Loucy (cell line): ENCODE data around the gene DNPEP.

Experiments used
- H2AFZ ChIP-seq: fragments of 200-600 bp; sonication (generic); 2 replicates; pipeline ENCODE4 v1.6.0; 2016; ENCODE audit warnings: antibody characterized with exemption, mild to moderate bottlenecking, low read length, moderate library complexity
- H3F3A ChIP-seq: fragments of 200-600 bp; 2 replicates; pipeline ENCODE4 v1.6.0; 2016; ENCODE audit warnings: antibody characterized with exemption, low read depth, mild to moderate bottlenecking
- H3K27me3 ChIP-seq: fragments of 200-600 bp; sonication (generic); 2 replicates; pipeline ENCODE4 v1.6.1; 2014; ENCODE audit warnings: low read length, mild to moderate bottlenecking; ENCODE audit not compliant: insufficient read depth, poor library complexity, severe bottlenecking
- H3K36me3 ChIP-seq: fragments of 200-600 bp; sonication (generic); 2 replicates; pipeline ENCODE4 v1.6.1; 2016; ENCODE audit warnings: low read length; ENCODE audit not compliant: insufficient read depth
- H3K4me1 ChIP-seq: fragments of 200-600 bp; sonication (generic); 2 replicates; pipeline ENCODE4 v1.5.1; 2014; ENCODE audit warnings: low read length, mild to moderate bottlenecking; ENCODE audit not compliant: insufficient read depth, poor library complexity, severe bottlenecking
- H3K4me2 ChIP-seq: fragments of 200-600 bp; sonication (generic); 2 replicates; pipeline ENCODE4 v1.6.0; 2014; ENCODE audit warnings: antibody characterized with exemption, low read length, low read depth, mild to moderate bottlenecking; ENCODE audit not compliant: poor library complexity, severe bottlenecking
- H3K4me3 ChIP-seq: fragments of 200-600 bp; sonication (generic); 2 replicates; pipeline ENCODE4 v1.5.1; 2014; ENCODE audit warnings: low read length, mild to moderate bottlenecking, mixed read lengths; ENCODE audit not compliant: poor library complexity, severe bottlenecking
- H3K79me2 ChIP-seq: fragments of 200-600 bp; sonication (generic); 2 replicates; pipeline ENCODE4 v1.6.1; 2014; ENCODE audit warnings: low read length; ENCODE audit not compliant: insufficient read depth
- H3K9ac ChIP-seq: fragments of 200-600 bp; sonication (generic); 2 replicates; pipeline ENCODE4 v1.6.0; 2014; ENCODE audit warnings: mild to moderate bottlenecking, low read depth, low read length, moderate library complexity; ENCODE audit not compliant: poor library complexity, severe bottlenecking
- H3K9me2 ChIP-seq: fragments of 200-600 bp; sonication (generic); replicated peaks from 2 replicates; pipeline ENCODE4 v1.6.1; 2016; ENCODE audit warnings: low read depth, low read length, mixed read lengths
- H3K9me3 ChIP-seq: fragments of 200-600 bp; sonication (generic); 2 replicates; pipeline ENCODE4 v1.6.1; 2014; ENCODE audit warnings: mild to moderate bottlenecking, antibody characterized with exemption, low read length, low read depth; ENCODE audit not compliant: insufficient read depth
- H4K20me1 ChIP-seq: fragments of 200-600 bp; sonication (generic); 2 replicates; pipeline ENCODE4 v1.6.0; 2014; ENCODE audit warnings: antibody characterized with exemption, low read length, mild to moderate bottlenecking; ENCODE audit not compliant: insufficient read depth, poor library complexity, severe bottlenecking
- CTCF ChIP-seq: fragments of 200-600 bp; sonication (generic); conservative IDR thresholded peaks from 2 replicates; pipeline ENCODE4 v1.5.1; 2014; ENCODE audit warnings: mild to moderate bottlenecking, antibody characterized with exemption, low read length
- EZH2phosphoT487 ChIP-seq: fragments of 200-600 bp; IDR thresholded peaks from 2 replicates; pipeline ENCODE4 v1.6.1; 2018; ENCODE audit warnings: antibody characterized with exemption, mild to moderate bottlenecking, moderate library complexity, borderline replicate concordance

Gene DNPEP

GRCh38 chr2:219402665-219403515, 15.2 kb upstream of the DNPEP start:
- H3K4me1 ChIP-seq = no peaks in the 10 kb centered on the region
- H3K4me3 ChIP-seq = no peak overlapping the region
- H3K4me2 ChIP-seq = no peak overlapping the region
- no peak overlapping the region for H3K9ac ChIP-seq
- no peaks in the 10 kb centered on the region for H3K9me2 ChIP-seq
- no peak overlapping the region for H2AFZ ChIP-seq
- no peaks in the 10 kb centered on the region for H3K9me3 ChIP-seq
- H3F3A ChIP-seq = no peaks in the 10 kb centered on the region
- no peaks in the 10 kb centered on the region for H4K20me1 ChIP-seq
- H3K79me2 ChIP-seq = no peaks in the 10 kb centered on the region
- no peaks in the 10 kb centered on the region for H3K27me3 ChIP-seq
- TF ChIP-seq CTCF (peak; percentile 97), EZH2phosphoT487 (no peak)
- H3K36me3 ChIP-seq = no peaks in the 10 kb centered on the region

- Histone ChIP-seq H3K9ac (no peak overlapping the region), H3K9me3 (no peaks in the 10 kb centered on the region), H3K27me3 (no peaks in the 10 kb centered on the region), H3F3A (no peaks in the 10 kb centered on the region), H3K79me2 (no peaks in the 10 kb centered on the region), H3K36me3 (no peaks in the 10 kb centered on the region), H3K4me1 (peaks cover 4% of the 10 kb centered on the region), H3K4me2 (no peak overlapping the region), H3K9me2 (no peaks in the 10 kb centered on the region), H2AFZ (no peak overlapping the region), H4K20me1 (no peaks in the 10 kb centered on the region), H3K4me3 (no peak overlapping the region)
- TF ChIP-seq CTCF = no peak
- no peak for TF ChIP-seq EZH2phosphoT487
These were observed 13.9 kb upstream of the DNPEP start for GRCh38 chr2:219401606-219402005.

- no peaks in the 10 kb centered on the region for H3K79me2 ChIP-seq
- no peaks in the 10 kb centered on the region for H3K36me3 ChIP-seq
- H3K4me2 ChIP-seq = no peak overlapping the region
- TF ChIP-seq CTCF (no peak), EZH2phosphoT487 (no peak)
- no peaks in the 10 kb centered on the region for H3K9me2 ChIP-seq
- H3K9ac ChIP-seq = no peak overlapping the region
- no peak overlapping the region for H3K4me3 ChIP-seq
- H3K9me3 ChIP-seq = no peaks in the 10 kb centered on the region
- no peaks in the 10 kb centered on the region for H4K20me1 ChIP-seq
- H2AFZ ChIP-seq = no peak overlapping the region
- no peaks in the 10 kb centered on the region for H3F3A ChIP-seq
- peaks cover 4% of the 10 kb centered on the region for H3K4me1 ChIP-seq
- H3K27me3 ChIP-seq = no peaks in the 10 kb centered on the region
These were observed 12.8 kb upstream of the DNPEP start for GRCh38 chr2:219400562-219400961.
